GF-D8 (cell line): Measurements from ENCODE around the gene CREB3L2.
"Not testable (repeated sequence)": the region's sequence is repeated elsewhere in the genome, so short reads cannot be mapped to it uniquely, and the experiment has no call there.

Source experiments
- DNase-seq: peaks from one replicate; lab custom pipeline; 2025; lab: John Stamatoyannopoulos, UW

Gene CREB3L2

GRCh38 chr7:138014201-138014600 lies 12.3 kb upstream of the CREB3L2 start:
- DNase-seq = not testable (repeated sequence)

GRCh38 chr7:138009350-138009653 lies 7.4 kb upstream of the CREB3L2 start:
- DNase-seq = no peak

- DNase-seq = no peak
Measured at GRCh38 chr7:138008588-138009349, 6.9 kb upstream of the CREB3L2 start.

GRCh38 chr7:138008019-138008587 lies 6.2 kb upstream of the CREB3L2 start:
- DNase-seq = no peak

GRCh38 chr7:138006106-138006505 lies 4.2 kb upstream of the CREB3L2 start:
- DNase-seq = no peak

GRCh38 chr7:138004936-138005335 lies 3.0 kb upstream of the CREB3L2 start:
- DNase-seq = no peak

- DNase-seq = no peak
Measured at GRCh38 chr7:138004046-138004445, 2.2 kb upstream of the CREB3L2 start.

- no peak for DNase-seq
Measured at GRCh38 chr7:138002828-138003189, 923 bp upstream of the CREB3L2 start.

GRCh38 chr7:138002096-138002827 lies 376 bp upstream of the CREB3L2 start:
- DNase-seq = peak; percentile 99

- DNase-seq = peak; percentile 66
Measured at GRCh38 chr7:138000081-138000701, 1.7 kb downstream of the CREB3L2 start.

GRCh38 chr7:137999496-138000080 lies 2.3 kb downstream of the CREB3L2 start:
- DNase-seq = no peak

- DNase-seq = no peak
Measured at GRCh38 chr7:137998250-137998649, 3.6 kb downstream of the CREB3L2 start.

GRCh38 chr7:137996871-137997270 lies 5.0 kb downstream of the CREB3L2 start:
- peak; percentile 33 for DNase-seq

- DNase-seq = peak; percentile 91
Measured at GRCh38 chr7:137996386-137996851, 5.5 kb downstream of the CREB3L2 start.

GRCh38 chr7:137994216-137994615 lies 7.7 kb downstream of the CREB3L2 start:
- DNase-seq = no peak

- no peak for DNase-seq
Measured at GRCh38 chr7:137993395-137993743, 8.5 kb downstream of the CREB3L2 start.

- peak; percentile 77 for DNase-seq
Measured at GRCh38 chr7:137992550-137993394, 9.1 kb downstream of the CREB3L2 start.

- DNase-seq = no peak
Measured at GRCh38 chr7:137992104-137992549, 9.8 kb downstream of the CREB3L2 start.

GRCh38 chr7:137990251-137990941 lies 11.5 kb downstream of the CREB3L2 start:
- no peak for DNase-seq

GRCh38 chr7:137989590-137989989 lies 12.3 kb downstream of the CREB3L2 start:
- DNase-seq = no peak

GRCh38 chr7:137989094-137989493 lies 12.8 kb downstream of the CREB3L2 start:
- no peak for DNase-seq
